ENCODE data around the gene ITGB1BP1.
A peak's percentile ranks its signal among the peaks of the same experiment; 100 is the strongest.

The ITGB1BP1 gene

GRCh38 chr2:9394816-9395215, 28.5 kb downstream of the ITGB1BP1 start:
- Mint-ChIP-seq H3K36me3 (ENCODE audit: low read depth) (peaks cover 47% of the 10 kb centered on the region), H3K27me3 (ENCODE audit: low read depth, poor library complexity) (no peaks in the 10 kb centered on the region), H3K9me3 (no peaks in the 10 kb centered on the region), H3K4me1 (peaks cover 45% of the 10 kb centered on the region), H3K4me3 (no peak overlapping the region), H3K27ac (peak overlapping the region; percentile 85)
- no peak for TF ChIP-seq CTCF (IDR thresholded peaks at IDR 0.05)
- no peak for DNase-seq

- no peak for TF ChIP-seq CTCF (IDR thresholded peaks at IDR 0.05)
- peaks cover 31% of the 10 kb centered on the region for H3K4me1 Mint-ChIP-seq
These were observed 30.2 kb downstream of the ITGB1BP1 start for GRCh38 chr2:9392898-9393765.

GRCh38 chr2:9391961-9392720, 31.2 kb downstream of the ITGB1BP1 start:
- Mint-ChIP-seq H3K4me3 (no peak overlapping the region), H3K9me3 (no peaks in the 10 kb centered on the region), H3K4me1 (peaks cover 31% of the 10 kb centered on the region), H3K36me3 (ENCODE audit: low read depth) (peaks cover 59% of the 10 kb centered on the region), H3K27ac (peak overlapping the region; percentile 98), H3K27me3 (ENCODE audit: low read depth, poor library complexity) (no peaks in the 10 kb centered on the region)
- DNase-seq, result no peak
- TF ChIP-seq CTCF (IDR thresholded peaks at IDR 0.05), result no peak

More at GRCh38 chr2:9392898-9393765, 30.2 kb downstream of the ITGB1BP1 start:
- H3K27me3 Mint-ChIP-seq (ENCODE audit: low read depth, poor library complexity), result no peaks in the 10 kb centered on the region
- peak overlapping the region; percentile 98 for H3K27ac Mint-ChIP-seq
- H3K9me3 Mint-ChIP-seq, result no peaks in the 10 kb centered on the region
- peaks cover 54% of the 10 kb centered on the region for H3K36me3 Mint-ChIP-seq (ENCODE audit: low read depth)
- H3K4me3 Mint-ChIP-seq, result peak overlapping the region; percentile 58
- DNase-seq, result peak; percentile 60

- Mint-ChIP-seq H3K36me3 (ENCODE audit: low read depth) (peaks cover 55% of the 10 kb centered on the region), H3K27me3 (ENCODE audit: low read depth, poor library complexity) (no peaks in the 10 kb centered on the region), H3K4me1 (peaks cover 31% of the 10 kb centered on the region), H3K4me3 (no peak overlapping the region), H3K27ac (peak overlapping the region; percentile 77), H3K9me3 (no peaks in the 10 kb centered on the region)
- no peak for DNase-seq
- no peak for TF ChIP-seq CTCF (IDR thresholded peaks at IDR 0.05)
These were observed 32.3 kb downstream of the ITGB1BP1 start for GRCh38 chr2:9390991-9391390.

- Mint-ChIP-seq H3K9me3 (no peaks in the 10 kb centered on the region), H3K27me3 (ENCODE audit: low read depth, poor library complexity) (no peaks in the 10 kb centered on the region), H3K27ac (no peak overlapping the region), H3K4me1 (peaks cover 31% of the 10 kb centered on the region), H3K36me3 (ENCODE audit: low read depth) (peaks cover 53% of the 10 kb centered on the region), H3K4me3 (no peak overlapping the region)
- TF ChIP-seq CTCF (IDR thresholded peaks at IDR 0.05), result no peak
- DNase-seq, result no peak
These were observed 33.0 kb downstream of the ITGB1BP1 start for GRCh38 chr2:9390151-9390850.
